ACC112 (cell line): ENCODE data around the gene EFCAB10.

ENCODE experiments used
- H2AFZ ChIP-seq: fragments of 200-600 bp; sonication (generic); one replicate; pipeline ENCODE4 v1.6.0; 2017; ENCODE audit warnings: antibody characterized with exemption, low read length; ENCODE audit not compliant: unreplicated experiment
- H3K27ac ChIP-seq: fragments of 200-600 bp; sonication (generic); 2 replicates; pipeline ENCODE4 v1.5.1; 2014; ENCODE audit warnings: low read depth, mild to moderate bottlenecking, antibody characterized with exemption, low read length, moderate library complexity
- H3K27me3 ChIP-seq: fragments of 200-600 bp; sonication (generic); 2 replicates; pipeline ENCODE4 v1.6.1; 2014; ENCODE audit warnings: mild to moderate bottlenecking, antibody characterized with exemption, low read length, moderate library complexity, mixed read lengths; ENCODE audit not compliant: insufficient read depth
- H3K36me3 ChIP-seq: fragments of 200-600 bp; sonication (generic); 2 replicates; pipeline ENCODE4 v1.6.1; 2016; ENCODE audit warnings: mild to moderate bottlenecking, antibody characterized with exemption, low read length, moderate library complexity, mixed read lengths; ENCODE audit not compliant: insufficient read depth
- H3K4me1 ChIP-seq: fragments of 200-600 bp; sonication (generic); one replicate; pipeline ENCODE4 v1.6.1; 2016; ENCODE audit warnings: low read length, mixed read lengths; ENCODE audit not compliant: insufficient read depth, unreplicated experiment, control insufficient read depth
- H3K4me3 ChIP-seq: fragments of 200-600 bp; sonication (generic); 2 replicates; pipeline ENCODE4 v1.5.1; 2014; ENCODE audit warnings: mild to moderate bottlenecking, low read depth, low read length
- H3K79me2 ChIP-seq: fragments of 200-600 bp; sonication (generic); one replicate; pipeline ENCODE4 v1.6.0; 2016; ENCODE audit warnings: low read length; ENCODE audit not compliant: control insufficient read depth, unreplicated experiment, insufficient read depth

EFCAB10 gene

GRCh38 chr7:105596866-105597265, 15.6 kb upstream of the EFCAB10 start:
- Histone ChIP-seq H3K79me2 (no peaks in the 10 kb centered on the region), H2AFZ (no peak overlapping the region), H3K27ac (no peak overlapping the region), H3K4me3 (no peak overlapping the region), H3K4me1 (no peaks in the 10 kb centered on the region), H3K27me3 (no peaks in the 10 kb centered on the region), H3K36me3 (no peaks in the 10 kb centered on the region)

- Histone ChIP-seq H3K79me2 (no peaks in the 10 kb centered on the region), H3K4me3 (no peak overlapping the region), H3K36me3 (no peaks in the 10 kb centered on the region), H3K27me3 (no peaks in the 10 kb centered on the region), H3K4me1 (no peaks in the 10 kb centered on the region), H2AFZ (no peak overlapping the region), H3K27ac (no peak overlapping the region)
These were observed 12.7 kb upstream of the EFCAB10 start for GRCh38 chr7:105594034-105594433.

- Histone ChIP-seq H2AFZ (no peak overlapping the region), H3K4me1 (no peaks in the 10 kb centered on the region), H3K36me3 (no peaks in the 10 kb centered on the region)
These were observed 10.2 kb upstream of the EFCAB10 start for GRCh38 chr7:105591522-105591921.

GRCh38 chr7:105590793-105591192, 9.5 kb upstream of the EFCAB10 start:
- H3K4me1 ChIP-seq: no peaks in the 10 kb centered on the region
- H3K27me3 ChIP-seq: no peaks in the 10 kb centered on the region
- H3K27ac ChIP-seq: no peak overlapping the region
- no peak overlapping the region for H2AFZ ChIP-seq
- H3K36me3 ChIP-seq: no peaks in the 10 kb centered on the region
- no peaks in the 10 kb centered on the region for H3K79me2 ChIP-seq
- no peak overlapping the region for H3K4me3 ChIP-seq

More at GRCh38 chr7:105591522-105591921, 10.2 kb upstream of the EFCAB10 start:
- Histone ChIP-seq H3K4me3 (no peak overlapping the region), H3K79me2 (no peaks in the 10 kb centered on the region), H3K27ac (no peak overlapping the region), H3K27me3 (no peaks in the 10 kb centered on the region)

DNA sequence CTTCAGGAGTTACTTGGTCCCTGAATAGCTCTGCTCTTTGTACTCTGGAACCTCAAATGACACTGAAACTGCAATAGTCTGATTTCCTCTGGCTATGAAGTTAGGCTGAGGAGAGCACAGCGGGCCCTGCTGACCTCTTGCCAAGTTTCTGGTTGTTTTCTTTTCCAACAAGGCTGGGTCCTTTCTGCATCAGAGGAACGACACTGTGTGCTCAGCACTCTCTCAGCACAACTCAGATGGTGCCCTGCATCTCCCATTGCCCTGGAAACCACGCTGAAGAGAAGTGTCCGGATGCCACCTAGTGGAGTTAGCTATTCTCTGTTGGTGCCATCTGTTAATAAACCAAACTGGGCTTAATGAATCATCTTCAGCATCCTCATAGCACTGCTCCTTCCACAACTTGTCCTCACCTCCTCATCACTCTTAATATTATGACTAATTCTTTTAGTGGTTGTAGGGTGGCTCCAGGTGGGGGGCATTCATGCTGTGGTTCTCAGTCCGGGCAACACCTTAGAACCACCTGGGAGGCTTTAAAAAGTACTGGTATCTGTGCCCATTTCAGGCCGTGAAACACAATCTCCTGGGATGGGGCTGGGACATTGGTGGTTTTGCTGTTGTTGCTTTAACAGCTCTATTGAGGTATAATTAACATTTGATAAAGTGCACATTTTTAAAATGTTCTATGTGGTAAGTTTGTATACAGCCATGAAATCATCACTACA, 8.2 kb upstream of the EFCAB10 start:
- H2AFZ ChIP-seq: no peak overlapping the region
- no peaks in the 10 kb centered on the region for H3K36me3 ChIP-seq
- no peaks in the 10 kb centered on the region for H3K4me1 ChIP-seq
- no peak overlapping the region for H3K27ac ChIP-seq
- no peak overlapping the region for H3K4me3 ChIP-seq
- no peaks in the 10 kb centered on the region for H3K79me2 ChIP-seq
- H3K27me3 ChIP-seq: no peaks in the 10 kb centered on the region

DNA sequence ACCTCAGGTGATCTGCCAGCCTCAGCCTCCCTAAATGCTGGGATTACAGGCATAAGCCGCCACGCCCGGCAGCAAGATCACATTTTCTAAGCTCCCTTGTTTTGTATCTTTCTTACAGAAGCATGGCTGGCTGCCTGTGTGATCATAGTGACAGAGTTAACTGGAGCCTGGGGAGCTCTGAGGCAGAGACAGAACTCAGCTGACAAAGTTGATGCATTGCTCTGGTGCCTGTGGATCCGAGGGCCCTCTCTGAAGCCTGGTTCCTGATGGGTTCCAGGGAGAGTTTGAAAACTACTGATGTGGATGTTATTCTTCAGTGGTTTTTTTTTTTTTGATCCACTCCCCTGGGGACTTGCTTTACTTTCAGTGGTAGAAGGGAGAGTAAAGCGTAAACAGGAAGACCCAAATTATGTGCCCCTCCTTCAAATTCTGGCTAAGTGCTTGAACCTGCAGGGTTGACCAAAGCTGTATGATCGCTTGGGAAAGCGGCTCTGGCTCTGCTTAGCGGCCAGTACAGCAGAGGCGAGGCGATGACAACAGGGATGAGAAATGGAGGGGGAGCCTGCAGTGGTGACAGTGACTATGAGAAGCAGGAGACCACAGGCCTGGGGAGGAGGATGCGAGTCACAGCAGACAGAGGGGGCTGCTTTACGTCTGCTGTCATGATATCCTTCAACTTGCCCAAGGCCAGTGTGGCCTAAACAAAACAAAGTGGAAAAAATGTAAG, 6.8 kb upstream of the EFCAB10 start:
- Histone ChIP-seq H2AFZ (no peak overlapping the region), H3K4me1 (no peaks in the 10 kb centered on the region), H3K27me3 (no peaks in the 10 kb centered on the region), H3K27ac (no peak overlapping the region), H3K36me3 (no peaks in the 10 kb centered on the region), H3K79me2 (no peaks in the 10 kb centered on the region), H3K4me3 (no peak overlapping the region)

- H3K27ac ChIP-seq: no peak overlapping the region
- no peak overlapping the region for H3K4me3 ChIP-seq
- H3K27me3 ChIP-seq: no peaks in the 10 kb centered on the region
- no peaks in the 10 kb centered on the region for H3K79me2 ChIP-seq
- H3K4me1 ChIP-seq: no peaks in the 10 kb centered on the region
- H3K36me3 ChIP-seq: no peaks in the 10 kb centered on the region
- no peak overlapping the region for H2AFZ ChIP-seq
These were observed 4.7 kb upstream of the EFCAB10 start for GRCh38 chr7:105585850-105586500.

DNA sequence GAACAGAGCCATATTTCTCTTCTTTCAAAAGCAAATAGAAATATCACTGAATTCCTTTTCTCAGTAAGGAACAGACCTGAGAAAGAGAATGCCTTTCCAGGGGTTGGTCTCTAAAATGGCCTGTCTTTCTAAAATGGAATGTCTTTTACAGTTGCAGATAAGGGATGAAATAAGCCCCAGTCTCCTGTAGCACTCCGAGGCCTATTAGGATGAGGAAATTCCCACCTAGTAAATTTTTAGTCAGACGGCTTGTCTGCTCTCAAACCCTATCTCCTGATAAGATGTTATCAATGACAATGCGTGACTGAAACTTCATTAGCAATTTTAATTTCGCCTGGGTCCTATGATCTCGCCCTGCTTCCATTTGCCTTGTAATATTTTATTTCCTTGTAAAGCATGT, 2.9 kb upstream of the EFCAB10 start:
- Histone ChIP-seq H3K27me3 (no peaks in the 10 kb centered on the region), H3K4me3 (no peak overlapping the region), H3K27ac (no peak overlapping the region), H3K79me2 (no peaks in the 10 kb centered on the region), H3K4me1 (no peaks in the 10 kb centered on the region), H2AFZ (no peak overlapping the region), H3K36me3 (no peaks in the 10 kb centered on the region)

GRCh38 chr7:105583061-105583460, 1.8 kb upstream of the EFCAB10 start:
- H2AFZ ChIP-seq: no peak overlapping the region
- H3K4me3 ChIP-seq: no peak overlapping the region
- no peaks in the 10 kb centered on the region for H3K79me2 ChIP-seq
- H3K27ac ChIP-seq: no peak overlapping the region
- H3K27me3 ChIP-seq: no peaks in the 10 kb centered on the region
- H3K4me1 ChIP-seq: no peaks in the 10 kb centered on the region
- no peaks in the 10 kb centered on the region for H3K36me3 ChIP-seq

DNA sequence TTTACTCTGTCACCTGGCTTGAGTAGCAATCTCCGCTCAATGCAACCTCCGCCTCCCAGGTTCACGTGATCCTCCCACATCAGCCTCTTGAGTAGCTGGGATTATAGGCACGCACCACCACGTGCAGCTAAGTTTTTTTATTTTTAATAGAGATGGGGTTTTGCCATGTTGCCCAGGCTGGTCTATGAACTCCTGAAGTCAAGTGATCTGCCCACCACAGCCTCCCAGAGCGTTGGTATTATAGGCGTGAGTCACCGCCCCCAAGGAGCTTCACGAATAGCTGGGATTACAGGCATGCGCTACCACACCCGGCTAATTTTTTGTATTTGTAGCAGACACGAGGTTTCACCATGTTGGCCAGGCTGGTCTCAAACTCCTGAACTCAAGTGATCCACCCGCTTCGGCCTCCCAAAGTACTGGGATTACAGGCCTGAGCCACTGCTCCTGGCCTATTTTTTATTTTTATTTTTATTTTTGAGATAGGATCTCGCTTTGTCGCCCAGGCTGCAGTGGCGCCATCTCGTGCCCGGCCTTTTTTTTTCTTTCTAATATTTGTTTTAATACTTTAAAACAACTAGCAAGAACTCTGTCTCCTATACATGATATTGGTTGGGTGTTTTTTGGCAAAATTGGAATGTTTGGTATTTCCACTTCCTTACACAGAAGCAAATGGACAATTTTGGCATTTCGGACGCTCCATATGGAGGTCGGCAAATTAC, 1.1 kb downstream of the EFCAB10 start:
- Histone ChIP-seq H3K4me1 (no peaks in the 10 kb centered on the region), H3K27ac (no peak overlapping the region), H3K36me3 (no peaks in the 10 kb centered on the region), H3K4me3 (no peak overlapping the region), H3K27me3 (no peaks in the 10 kb centered on the region), H3K79me2 (no peaks in the 10 kb centered on the region), H2AFZ (no peak overlapping the region)
